PC-3 (cell line): ENCODE results near the gene TMEM39A. TPM values are rescaled to one million over a fixed set of nuclear protein-coding genes. Genes with fewer than 3 reads are reported as not detected.
A peak's percentile ranks its signal among the peaks of the same experiment; 100 is the strongest.

Source experiments
- ATAC-seq: fragments of 200-7000 bp; cut with Tn5 transposase; 2 replicates; pipeline ENCODE4 v1.9.1; 2020; ENCODE audit warnings: mild to moderate bottlenecking, moderate library complexity
- BruUV-seq: library from RNA; stranded (reverse); fragments of 400-500 nt; replicated peaks from 2 replicates; lab custom pipeline; 2021; lab: Mats Ljungman, UMichigan
- CTCF ChIA-PET: fragments of 300-600 bp; sonication (Branson Sonifier 250); formaldehyde crosslinking; loops from one replicate; lab custom pipeline; 2022; ENCODE audit warnings: antibody characterized with exemption; lab: Charles Lee
- POLR2A ChIA-PET: fragments of 300-600 bp; sonication (Branson Sonifier 250); formaldehyde crosslinking; loops from one replicate; lab custom pipeline; 2022; ENCODE audit warnings: antibody characterized with exemption; ENCODE audit not compliant: unreplicated experiment; lab: Charles Lee
- DNase-seq: peaks from one replicate; pipeline ENCODE4 v3.0.0-alpha.2; 2015
- H2AFZ ChIP-seq: fragments of 300-600 bp; sonication (generic); 2 replicates; pipeline ENCODE4 v1.6.0; 2016; ENCODE audit warnings: antibody characterized with exemption, low read length
- H3F3A ChIP-seq: fragments of 300-600 bp; sonication (generic); one replicate; pipeline ENCODE4 v1.6.0; 2017; ENCODE audit warnings: antibody characterized with exemption, low read length, control low read depth, mild to moderate bottlenecking; ENCODE audit not compliant: unreplicated experiment
- H3K27ac ChIP-seq: fragments of 300-600 bp; sonication (generic); 2 replicates; pipeline ENCODE4 v1.5.1; 2016; ENCODE audit warnings: mild to moderate bottlenecking, low read length
- H3K27me3 ChIP-seq: fragments of 300-600 bp; sonication (generic); 2 replicates; pipeline ENCODE4 v1.6.1; 2016; ENCODE audit warnings: low read length, mixed read lengths
- H3K36me3 ChIP-seq: fragments of 300-600 bp; sonication (generic); 2 replicates; pipeline ENCODE4 v1.6.1; 2016; ENCODE audit warnings: low read depth, mixed run types, low read length, mixed read lengths
- H3K4me1 ChIP-seq: fragments of 300-600 bp; sonication (generic); 2 replicates; pipeline ENCODE4 v1.5.1; 2016; ENCODE audit warnings: low read length; ENCODE audit not compliant: insufficient read depth
- H3K4me2 ChIP-seq: fragments of 300-600 bp; sonication (generic); 2 replicates; pipeline ENCODE4 v1.6.0; 2016; ENCODE audit warnings: low read length
- H3K4me3 ChIP-seq: fragments of 300-600 bp; sonication (generic); 2 replicates; pipeline ENCODE4 v1.5.1; 2016; ENCODE audit warnings: mild to moderate bottlenecking, low read length, mixed read lengths
- H3K79me2 ChIP-seq: fragments of 300-600 bp; sonication (generic); 2 replicates; pipeline ENCODE4 v1.6.1; 2017; ENCODE audit warnings: low read length, mixed read lengths
- H3K9ac ChIP-seq: fragments of 300-600 bp; sonication (generic); 2 replicates; pipeline ENCODE4 v1.6.0; 2016; ENCODE audit warnings: mild to moderate bottlenecking, low read length
- H3K9me2 ChIP-seq: fragments of 300-600 bp; sonication (generic); replicated peaks from 2 replicates; pipeline ENCODE4 v1.6.1; 2016; ENCODE audit warnings: mixed run types, low read length, mixed read lengths
- H3K9me3 ChIP-seq: fragments of 300-600 bp; sonication (generic); 2 replicates; pipeline ENCODE4 v1.6.1; 2016; ENCODE audit warnings: low read length, mixed read lengths
- H4K20me1 ChIP-seq: fragments of 300-600 bp; sonication (generic); 2 replicates; pipeline ENCODE4 v1.6.1; 2016; ENCODE audit warnings: low read length, mixed read lengths
- EZH2 ChIP-seq: fragments of 300-600 bp; sonication (generic); IDR thresholded peaks from one replicate; pipeline ENCODE4 v1.6.1; 2017; ENCODE audit warnings: antibody characterized with exemption, mild to moderate bottlenecking, low read length; ENCODE audit not compliant: unreplicated experiment
- EZH2phosphoT487 ChIP-seq: fragments of 300-600 bp; sonication (generic); IDR thresholded peaks from 2 replicates; pipeline ENCODE4 v1.6.1; 2018; ENCODE audit warnings: mild to moderate bottlenecking, antibody characterized with exemption, low read length, borderline replicate concordance
- intact Hi-C: fragments of 100-400 bp; cut with micrococcal nuclease; formaldehyde crosslinking; loops from 2 replicates; pipeline ENCODE4 v1.9.0; 2023
- total RNA-seq: library from RNA; depleted of rRNA; stranded (reverse); fragments of >200 nt; gene quantifications from 2 replicates; pipeline ENCODE4 v1.2.3, GENCODE V29; 2014
- TF ChIP-seq, protein P1 (sequence below): fragments of 300-600 bp; sonication (generic); conservative IDR thresholded peaks from 2 replicates; pipeline ENCODE4 v1.5.1; 2017; ENCODE audit warnings: antibody characterized with exemption, low read depth, mild to moderate bottlenecking, low read length

Gene TMEM39A
- total RNA-seq, 1 experiment from 2014 or later: 56.5 TPM

DNA sequence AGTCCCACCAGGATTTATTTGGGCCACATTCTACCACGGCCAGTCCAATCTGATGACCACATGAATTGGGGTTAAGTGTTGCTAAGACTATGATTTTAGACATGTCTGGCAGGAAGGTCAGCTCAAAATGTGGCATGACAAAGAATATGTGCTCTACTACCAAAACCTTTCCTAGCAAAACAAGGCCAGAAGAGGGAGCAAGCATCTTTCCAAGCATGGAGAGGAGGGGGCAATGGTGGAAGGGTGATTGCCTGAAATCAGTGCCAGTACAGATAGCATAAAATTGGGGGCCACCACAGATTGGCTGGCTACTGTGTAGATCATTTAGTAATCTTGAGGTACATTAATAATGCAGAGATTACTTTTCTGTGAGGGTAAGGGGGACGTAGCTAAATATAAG is 43.2 kb downstream of the TMEM39A start:
- Histone ChIP-seq H2AFZ (no peak overlapping the region), H4K20me1 (no peaks in the 10 kb centered on the region), H3K9ac (no peak overlapping the region), H3K4me1 (no peaks in the 10 kb centered on the region), H3K4me2 (no peak overlapping the region), H3K9me3 (no peaks in the 10 kb centered on the region), H3K36me3 (no peaks in the 10 kb centered on the region), H3K27me3 (no peaks in the 10 kb centered on the region), H3F3A (no peaks in the 10 kb centered on the region), H3K79me2 (no peaks in the 10 kb centered on the region), H3K4me3 (no peak overlapping the region), H3K27ac (no peak overlapping the region), H3K9me2 (no peaks in the 10 kb centered on the region)
- intact Hi-C loops: loop anchor here (5.0 to 10.0 kb wide), 2 partner anchors 145 to 262 kb away; no protein-coding TSS in a partner anchor
- TF ChIP-seq EZH2 (no peak), EZH2phosphoT487 (no peak)
- TF ChIP-seq, protein P1, sequence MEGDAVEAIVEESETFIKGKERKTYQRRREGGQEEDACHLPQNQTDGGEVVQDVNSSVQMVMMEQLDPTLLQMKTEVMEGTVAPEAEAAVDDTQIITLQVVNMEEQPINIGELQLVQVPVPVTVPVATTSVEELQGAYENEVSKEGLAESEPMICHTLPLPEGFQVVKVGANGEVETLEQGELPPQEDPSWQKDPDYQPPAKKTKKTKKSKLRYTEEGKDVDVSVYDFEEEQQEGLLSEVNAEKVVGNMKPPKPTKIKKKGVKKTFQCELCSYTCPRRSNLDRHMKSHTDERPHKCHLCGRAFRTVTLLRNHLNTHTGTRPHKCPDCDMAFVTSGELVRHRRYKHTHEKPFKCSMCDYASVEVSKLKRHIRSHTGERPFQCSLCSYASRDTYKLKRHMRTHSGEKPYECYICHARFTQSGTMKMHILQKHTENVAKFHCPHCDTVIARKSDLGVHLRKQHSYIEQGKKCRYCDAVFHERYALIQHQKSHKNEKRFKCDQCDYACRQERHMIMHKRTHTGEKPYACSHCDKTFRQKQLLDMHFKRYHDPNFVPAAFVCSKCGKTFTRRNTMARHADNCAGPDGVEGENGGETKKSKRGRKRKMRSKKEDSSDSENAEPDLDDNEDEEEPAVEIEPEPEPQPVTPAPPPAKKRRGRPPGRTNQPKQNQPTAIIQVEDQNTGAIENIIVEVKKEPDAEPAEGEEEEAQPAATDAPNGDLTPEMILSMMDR: peak; percentile 57
- BruUV-seq: no TSS peak
- DNase-seq (peak; percentile 41), ATAC-seq (peak; percentile 44; the same call in 1 of the 2 replicates)
- ChIA-PET POLR2A (no interaction called here), CTCF (interaction anchor here (0.7 kb wide), 1 partner anchor 114 kb away, joined by 5 read pairs; no protein-coding TSS in a partner anchor)

DNA sequence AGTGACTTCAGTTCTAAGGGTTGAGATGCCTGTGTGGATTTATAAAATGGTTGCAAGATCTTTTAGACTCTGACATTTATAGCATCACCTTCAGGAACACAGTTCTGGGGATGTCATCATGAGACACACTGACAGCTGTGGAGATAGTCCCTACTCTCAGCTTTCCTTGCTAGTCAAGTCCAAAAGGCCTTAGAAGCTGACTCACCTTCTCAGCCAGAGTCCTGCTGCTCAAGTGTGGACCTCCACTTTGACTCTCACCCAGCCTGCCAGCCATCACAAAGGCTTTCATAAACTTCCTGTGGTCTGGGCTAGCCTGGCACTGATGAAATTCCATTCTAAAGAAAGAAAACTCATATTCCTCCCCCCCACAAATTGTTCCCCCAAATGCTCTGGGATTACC is 44.8 kb downstream of the TMEM39A start:
- TF ChIP-seq, protein P1: no peak
- no peak for TF ChIP-seq EZH2
- TF ChIP-seq EZH2phosphoT487: no peak
- H3F3A ChIP-seq: no peaks in the 10 kb centered on the region
- no peak overlapping the region for H2AFZ ChIP-seq
- CTCF ChIA-PET: no interaction called here
- POLR2A ChIA-PET: no interaction called here
- H4K20me1 ChIP-seq: no peaks in the 10 kb centered on the region
- H3K9me2 ChIP-seq: no peaks in the 10 kb centered on the region
- no peak for DNase-seq
- ATAC-seq: no peak
- H3K4me3 ChIP-seq: no peak overlapping the region
- H3K79me2 ChIP-seq: no peaks in the 10 kb centered on the region
- no peaks in the 10 kb centered on the region for H3K27me3 ChIP-seq
- no peak overlapping the region for H3K9ac ChIP-seq
- no peaks in the 10 kb centered on the region for H3K36me3 ChIP-seq
- intact Hi-C loops: no loop called here
- H3K4me1 ChIP-seq: no peaks in the 10 kb centered on the region
- BruUV-seq: no TSS peak
- no peak overlapping the region for H3K4me2 ChIP-seq
- no peak overlapping the region for H3K27ac ChIP-seq
- no peaks in the 10 kb centered on the region for H3K9me3 ChIP-seq

DNA sequence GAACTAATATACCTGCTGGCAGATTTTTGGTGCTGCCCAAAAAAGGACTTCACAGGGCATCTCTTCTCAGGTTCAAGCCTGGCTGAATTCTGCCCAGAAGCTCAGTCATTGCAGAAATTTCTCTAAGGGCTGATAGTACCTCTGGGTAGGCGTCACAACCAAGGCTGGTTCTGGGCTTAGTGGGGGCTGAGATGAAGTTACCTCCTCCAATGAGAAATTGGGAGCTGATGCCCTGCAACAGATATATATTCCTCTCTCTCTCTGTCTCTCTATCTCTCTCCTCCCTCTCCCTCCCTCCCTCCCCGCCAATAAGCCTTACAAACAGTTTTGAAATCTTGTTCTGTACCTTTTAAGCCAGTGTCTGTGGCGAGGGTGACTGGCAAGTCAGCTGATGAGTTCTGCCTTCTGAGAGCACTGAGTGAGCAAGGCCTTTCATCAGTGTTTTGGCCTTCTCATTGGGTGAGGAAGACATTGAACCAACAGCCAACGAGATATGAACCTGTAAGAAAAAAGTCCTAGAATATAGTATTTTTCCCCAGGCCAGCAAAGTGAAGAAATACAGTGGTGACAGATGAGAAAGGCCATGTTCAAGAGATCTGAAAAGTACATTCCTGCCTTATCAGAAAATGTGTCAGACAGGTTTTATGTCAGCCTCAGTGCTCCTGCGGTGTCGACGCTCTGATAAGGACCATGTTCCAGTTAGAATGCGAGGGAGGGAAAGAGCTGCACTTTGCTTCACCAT is 45.5 kb downstream of the TMEM39A start:
- no peaks in the 10 kb centered on the region for H3K9me3 ChIP-seq
- BruUV-seq: no TSS peak
- DNase-seq (no peak), ATAC-seq (no peak)
- CTCF ChIA-PET: no interaction called here
- TF ChIP-seq, protein P1: no peak
- H3K4me2 ChIP-seq: no peak overlapping the region
- H3K36me3 ChIP-seq: no peaks in the 10 kb centered on the region
- no peaks in the 10 kb centered on the region for H3K9me2 ChIP-seq
- no peak overlapping the region for H3K4me3 ChIP-seq
- H3K27me3 ChIP-seq: no peaks in the 10 kb centered on the region
- H3F3A ChIP-seq: no peaks in the 10 kb centered on the region
- POLR2A ChIA-PET: no interaction called here
- H3K27ac ChIP-seq: no peak overlapping the region
- H3K9ac ChIP-seq: no peak overlapping the region
- no peaks in the 10 kb centered on the region for H4K20me1 ChIP-seq
- H2AFZ ChIP-seq: no peak overlapping the region
- H3K79me2 ChIP-seq: no peaks in the 10 kb centered on the region
- H3K4me1 ChIP-seq: no peaks in the 10 kb centered on the region
- intact Hi-C loops: no loop called here
